NAMALWA (cell line): ENCODE data around the gene KIFAP3.

ENCODE experiments used
- DNase-seq: peaks from one replicate; pipeline ENCODE4 v3.0.0-alpha.2; 2015; ENCODE audit warnings: low spot score

KIFAP3 gene

DNA sequence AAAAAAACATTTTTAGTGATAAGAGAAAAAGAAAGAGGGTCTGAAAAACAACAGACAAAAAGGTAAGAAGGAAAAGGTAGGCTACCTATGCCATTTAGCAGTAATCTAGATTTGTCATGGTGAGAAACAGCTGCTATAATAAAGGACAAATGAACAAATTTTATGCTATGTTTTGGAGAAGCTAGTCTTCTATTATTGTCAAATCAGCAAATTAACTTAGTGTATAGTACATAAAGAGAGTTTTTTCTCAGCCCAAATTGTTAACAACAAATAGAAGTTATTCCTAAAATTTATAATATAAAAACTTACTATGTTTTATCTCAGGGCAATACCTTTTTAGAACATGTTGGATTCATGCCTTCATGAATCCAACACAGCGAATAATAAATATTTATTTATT lies 88.7 kb downstream of the KIFAP3 start:
- DNase-seq = no peak

DNA sequence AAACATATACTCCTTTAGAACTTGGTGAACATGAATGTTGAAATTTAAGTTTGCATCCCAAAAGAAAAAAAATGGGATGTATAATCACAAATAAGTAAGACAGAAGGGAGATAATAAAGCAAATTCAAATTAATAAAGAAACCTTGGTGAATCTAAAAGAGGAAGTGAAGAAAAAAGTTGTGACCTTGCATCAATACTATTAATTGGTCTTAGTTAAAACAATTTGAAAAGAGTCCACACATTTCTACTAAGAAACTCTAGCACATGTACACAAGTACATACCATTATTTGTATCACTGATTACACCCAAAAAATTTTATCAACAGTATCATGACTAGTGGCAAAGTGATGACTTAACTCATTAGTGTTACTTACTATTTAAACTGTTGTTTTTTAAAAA lies 100.4 kb downstream of the KIFAP3 start:
- DNase-seq = no peak

DNA sequence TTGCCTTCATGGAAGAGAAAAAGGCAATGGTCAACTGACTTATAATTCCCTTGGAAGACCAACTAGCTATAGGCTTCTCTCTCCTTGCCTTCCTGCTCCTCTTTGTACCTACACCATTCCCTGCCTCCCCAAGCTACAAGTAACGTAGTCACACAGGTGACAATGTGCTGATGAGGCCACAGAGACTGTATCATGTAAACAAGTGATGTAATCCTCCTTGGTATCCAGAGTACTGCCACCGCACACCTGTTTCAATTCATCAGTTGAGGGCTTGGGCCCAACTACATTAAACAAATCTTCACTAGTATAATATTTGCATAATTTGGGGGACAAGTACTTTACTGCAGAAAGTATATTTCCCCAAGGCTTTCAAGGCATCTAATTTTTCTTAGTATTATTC lies 104.4 kb downstream of the KIFAP3 start:
- DNase-seq = no peak

- no peak for DNase-seq
Measured at GRCh38 chr1:169968174-169968573, 106.3 kb downstream of the KIFAP3 start.

DNA sequence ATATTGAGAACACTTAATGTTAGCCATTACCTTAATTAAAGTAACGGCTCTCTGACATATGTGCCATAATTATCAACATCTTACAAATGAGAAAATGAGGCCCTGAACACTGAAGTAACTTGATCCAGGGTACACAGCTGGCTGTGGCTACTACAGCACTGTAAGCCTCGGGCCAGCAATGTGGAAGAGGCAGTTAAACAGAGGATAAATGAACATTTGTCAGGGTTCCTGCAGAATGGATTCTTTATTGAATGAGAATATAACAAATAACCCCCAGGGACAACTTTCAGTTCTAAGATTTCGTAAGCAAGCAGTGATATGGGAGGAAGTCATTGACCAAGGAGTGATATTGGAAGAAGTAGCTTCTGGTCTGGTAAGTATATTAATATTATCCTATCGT lies 110.3 kb downstream of the KIFAP3 start:
- DNase-seq = no peak

DNA sequence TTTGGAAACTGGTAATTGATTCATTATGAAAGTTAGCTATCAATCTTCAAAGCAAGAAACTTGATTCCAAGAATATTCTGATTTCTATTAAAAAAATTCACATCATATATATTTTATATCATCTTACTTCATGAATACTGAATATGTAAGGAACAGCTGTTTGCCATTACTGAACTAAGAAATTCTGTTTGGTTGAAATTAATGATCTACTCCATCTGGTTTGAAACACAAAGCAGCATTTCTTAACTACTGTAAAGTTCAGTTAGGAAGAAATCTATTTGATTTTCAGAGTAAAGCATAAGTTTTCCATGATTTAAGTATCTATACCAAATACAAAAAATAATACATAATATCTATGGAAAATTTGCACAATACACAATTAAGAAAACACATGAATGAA lies 114.8 kb downstream of the KIFAP3 start:
- DNase-seq = no peak

DNA sequence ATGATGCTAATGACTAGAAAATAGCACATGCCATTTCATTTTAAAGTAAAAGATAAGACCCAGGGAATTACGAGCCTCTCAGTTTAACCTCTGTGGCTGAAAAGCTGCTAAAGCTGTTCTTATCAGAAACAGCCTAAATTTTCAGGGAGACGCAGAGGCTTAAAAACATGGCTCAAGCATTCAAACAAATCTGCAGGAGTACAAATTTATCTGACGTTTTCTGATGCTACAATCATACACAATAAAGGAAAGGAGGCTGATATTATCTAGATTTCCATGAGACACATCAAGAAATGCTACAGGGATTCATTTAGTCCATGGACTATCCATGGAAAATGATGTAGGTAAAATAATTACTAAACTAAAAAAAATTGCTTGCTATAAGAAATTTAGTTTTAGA lies 115.5 kb downstream of the KIFAP3 start:
- no peak for DNase-seq

DNA sequence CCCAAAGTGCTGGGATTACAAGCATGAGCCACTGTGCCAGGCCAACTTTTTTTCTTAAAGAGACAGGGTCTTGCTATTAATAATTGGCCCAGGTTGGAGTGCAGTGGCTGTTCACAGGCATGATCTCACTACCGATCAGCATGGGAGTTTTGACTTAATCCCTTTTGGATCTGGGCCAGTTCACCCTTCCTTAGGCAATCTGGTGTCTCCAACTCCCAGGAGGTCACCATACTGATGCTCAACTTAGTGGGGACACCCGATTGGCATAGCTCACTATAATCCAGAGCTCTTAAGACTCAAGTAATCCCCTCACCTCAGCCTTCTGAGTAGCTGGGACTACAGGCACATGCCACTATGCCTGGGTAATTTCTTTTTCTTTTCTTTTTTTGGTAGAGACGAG lies 116.6 kb downstream of the KIFAP3 start:
- DNase-seq = no peak

- no peak for DNase-seq
Measured at GRCh38 chr1:169951108-169951507, 123.4 kb downstream of the KIFAP3 start.

DNA sequence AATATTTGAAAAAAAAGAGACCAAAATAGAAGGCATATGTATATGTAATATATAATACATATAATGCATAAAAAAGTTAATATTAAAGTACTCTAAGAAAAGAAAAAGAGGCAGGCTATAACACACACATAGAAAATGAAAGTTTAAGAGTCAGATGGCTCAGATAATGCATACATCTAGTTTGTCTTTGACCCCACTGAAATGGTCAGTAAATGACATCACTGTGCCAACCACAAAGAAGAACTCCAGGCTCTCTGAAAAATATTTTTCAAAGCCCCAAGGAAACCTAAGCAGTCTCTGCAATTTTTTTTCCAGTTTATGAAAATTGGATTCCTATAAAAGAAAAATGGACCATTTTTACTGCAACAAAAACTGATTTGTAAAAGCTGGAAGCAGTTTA lies 125.4 kb downstream of the KIFAP3 start:
- DNase-seq = no peak

GRCh38 chr1:169946206-169946605 lies 128.3 kb downstream of the KIFAP3 start:
- no peak for DNase-seq

- DNase-seq = no peak
Measured at GRCh38 chr1:169945181-169945580, 129.3 kb downstream of the KIFAP3 start.

- no peak for DNase-seq
Measured at GRCh38 chr1:169944621-169945020, 129.9 kb downstream of the KIFAP3 start.

- DNase-seq = no peak
Measured at GRCh38 chr1:169943963-169944526, 130.4 kb downstream of the KIFAP3 start.

GRCh38 chr1:169941982-169942830 lies 132.3 kb downstream of the KIFAP3 start:
- no peak for DNase-seq

GRCh38 chr1:169933984-169934725 lies 140.3 kb downstream of the KIFAP3 start:
- no peak for DNase-seq

DNA sequence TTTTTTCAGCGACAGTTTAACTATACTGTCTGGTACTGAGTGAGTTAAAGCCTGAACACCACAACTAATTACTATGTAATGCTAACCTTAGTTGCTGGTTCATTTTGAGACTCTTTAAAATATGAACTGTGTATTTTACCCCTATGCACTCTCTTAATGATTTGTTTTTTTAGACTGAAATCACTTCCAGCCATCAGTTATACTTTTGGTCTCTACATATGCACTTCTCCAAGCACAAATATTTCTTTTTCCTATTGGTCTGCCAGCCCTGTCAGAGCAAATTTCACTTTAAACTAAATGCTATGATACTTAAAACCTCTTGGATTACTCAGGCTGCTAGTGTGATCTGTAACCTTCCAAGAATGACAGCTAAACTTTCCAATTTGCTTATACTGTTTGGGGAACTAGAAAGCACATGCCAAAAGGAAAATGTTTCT lies 142.7 kb downstream of the KIFAP3 start:
- no peak for DNase-seq

GRCh38 chr1:169929210-169929526 lies 145.3 kb downstream of the KIFAP3 start:
- no peak for DNase-seq

GRCh38 chr1:169928438-169929209 lies 145.9 kb downstream of the KIFAP3 start:
- peak; percentile 79 for DNase-seq

DNA sequence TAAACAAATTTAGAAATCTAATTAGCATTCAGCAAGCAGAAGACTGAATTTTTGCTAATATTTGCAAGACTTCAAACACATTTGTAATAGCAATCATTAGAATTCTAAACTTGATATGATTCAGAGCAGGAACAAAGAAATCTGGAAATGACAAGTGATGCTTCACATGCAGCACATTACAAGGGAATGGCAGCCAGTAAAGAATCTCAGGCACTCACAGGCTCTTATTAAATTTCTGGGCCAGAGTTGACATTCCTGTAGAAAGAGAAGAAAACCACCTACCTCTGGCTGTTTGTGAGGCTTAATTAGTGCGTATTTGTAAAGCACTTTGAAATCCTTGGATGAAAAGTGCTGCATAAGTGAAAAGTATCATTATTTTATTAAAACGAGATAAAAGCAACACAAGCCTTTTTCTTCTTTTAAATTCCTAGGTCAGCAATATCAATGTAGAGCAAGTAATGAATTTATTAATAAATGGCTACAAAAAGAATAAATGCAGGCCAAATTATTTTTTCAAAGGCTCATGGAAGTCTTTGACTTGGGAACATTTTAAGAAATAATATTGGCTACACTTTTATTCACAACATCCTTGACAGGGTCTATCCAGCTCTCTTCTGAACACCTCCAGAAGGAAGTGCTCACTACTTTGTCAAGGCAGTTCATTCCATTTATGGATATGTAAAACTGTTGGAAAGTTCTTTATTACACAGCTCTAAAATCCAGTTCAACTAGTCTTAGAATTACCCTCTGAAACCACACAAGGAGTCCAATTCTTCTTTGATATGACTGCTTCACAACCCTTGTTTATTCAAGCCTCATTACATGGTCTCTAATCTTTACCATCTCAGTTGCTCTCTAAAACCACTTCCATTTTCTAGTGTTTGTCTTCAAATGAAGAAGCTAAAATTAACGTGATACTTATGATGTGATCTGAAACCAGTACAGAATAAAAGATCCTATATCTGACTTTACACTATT lies 148.7 kb downstream of the KIFAP3 start:
- no peak for DNase-seq

- DNase-seq = no peak
Measured at GRCh38 chr1:169924829-169925228, 149.7 kb downstream of the KIFAP3 start.
